22Rv1 (cell line): ENCODE data around the gene INTS12.

Experiments
- ZFX ChIP-seq: fragments of 450-650 bp; IDR thresholded peaks from 2 replicates; pipeline ENCODE4 v1.6.1; 2017; ENCODE audit warnings: antibody characterized with exemption, borderline replicate concordance
- TF ChIP-seq, protein P1 (sequence below): fragments of 450-650 bp; IDR thresholded peaks from 2 replicates; pipeline ENCODE4 v1.5.1; 2017; ENCODE audit warnings: mild to moderate bottlenecking

DNA sequence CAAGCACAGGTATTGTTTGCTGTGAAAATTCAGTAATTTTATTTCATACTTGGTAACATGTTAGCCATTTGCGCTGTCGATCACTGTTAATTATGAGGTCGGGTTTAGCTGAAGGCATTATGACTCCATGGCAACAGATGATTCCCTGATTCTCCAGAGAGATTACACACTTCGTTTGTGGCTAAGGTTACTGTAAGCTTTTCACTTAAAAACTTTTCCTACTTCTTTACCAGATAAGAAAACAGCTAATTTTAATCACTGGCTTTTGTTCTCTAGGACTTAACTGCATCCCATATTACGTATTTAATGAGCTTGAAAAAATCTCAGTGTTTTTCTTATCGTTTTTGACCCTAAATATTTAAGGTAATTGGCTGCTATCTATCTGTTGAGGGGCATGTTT lies 2.2 kb upstream of the INTS12 start:
- TF ChIP-seq, protein P1, sequence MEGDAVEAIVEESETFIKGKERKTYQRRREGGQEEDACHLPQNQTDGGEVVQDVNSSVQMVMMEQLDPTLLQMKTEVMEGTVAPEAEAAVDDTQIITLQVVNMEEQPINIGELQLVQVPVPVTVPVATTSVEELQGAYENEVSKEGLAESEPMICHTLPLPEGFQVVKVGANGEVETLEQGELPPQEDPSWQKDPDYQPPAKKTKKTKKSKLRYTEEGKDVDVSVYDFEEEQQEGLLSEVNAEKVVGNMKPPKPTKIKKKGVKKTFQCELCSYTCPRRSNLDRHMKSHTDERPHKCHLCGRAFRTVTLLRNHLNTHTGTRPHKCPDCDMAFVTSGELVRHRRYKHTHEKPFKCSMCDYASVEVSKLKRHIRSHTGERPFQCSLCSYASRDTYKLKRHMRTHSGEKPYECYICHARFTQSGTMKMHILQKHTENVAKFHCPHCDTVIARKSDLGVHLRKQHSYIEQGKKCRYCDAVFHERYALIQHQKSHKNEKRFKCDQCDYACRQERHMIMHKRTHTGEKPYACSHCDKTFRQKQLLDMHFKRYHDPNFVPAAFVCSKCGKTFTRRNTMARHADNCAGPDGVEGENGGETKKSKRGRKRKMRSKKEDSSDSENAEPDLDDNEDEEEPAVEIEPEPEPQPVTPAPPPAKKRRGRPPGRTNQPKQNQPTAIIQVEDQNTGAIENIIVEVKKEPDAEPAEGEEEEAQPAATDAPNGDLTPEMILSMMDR, result no peak
- no peak for TF ChIP-seq ZFX
